ENCODE measurements around the gene NLRC5.

DNA sequence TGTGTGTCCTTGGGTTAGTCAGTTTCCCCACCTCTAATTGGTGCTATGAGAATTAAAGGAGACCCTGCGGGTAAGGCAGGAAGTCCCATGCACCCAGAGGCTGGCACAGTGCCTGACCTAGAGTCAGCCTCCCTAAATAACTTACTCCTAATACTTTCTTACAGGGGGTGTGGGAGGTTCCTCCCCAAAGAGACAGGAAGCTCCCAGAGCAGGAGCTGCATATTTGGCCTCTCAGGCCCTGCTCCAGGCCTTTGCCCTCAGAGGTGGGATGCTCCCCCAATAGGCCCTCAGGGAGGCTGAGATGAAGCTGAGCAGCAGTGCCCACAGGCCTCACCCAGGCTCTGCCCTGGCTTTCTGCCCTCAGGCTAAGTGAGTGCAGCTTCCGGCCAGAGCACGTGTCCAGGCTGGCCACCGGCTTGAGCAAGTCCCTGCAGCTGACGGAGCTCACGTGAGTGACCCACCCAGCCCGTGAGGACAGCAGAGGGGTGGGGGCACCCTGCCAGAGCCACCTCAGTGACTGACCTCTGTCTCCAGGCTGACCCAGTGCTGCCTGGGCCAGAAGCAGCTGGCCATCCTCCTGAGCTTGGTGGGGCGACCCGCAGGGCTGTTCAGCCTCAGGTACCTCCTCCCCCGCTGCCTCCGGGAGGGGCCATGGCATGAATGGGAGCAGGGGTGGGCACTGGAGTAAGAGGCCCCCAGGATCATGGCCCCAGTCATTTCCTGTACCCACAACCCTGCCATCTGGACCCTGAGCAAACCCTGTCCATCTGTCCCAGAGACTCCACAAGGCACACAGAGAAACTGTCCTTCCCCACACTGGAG is 71.9 kb downstream of the NLRC5 start:
- TF ChIP-seq, protein P1, sequence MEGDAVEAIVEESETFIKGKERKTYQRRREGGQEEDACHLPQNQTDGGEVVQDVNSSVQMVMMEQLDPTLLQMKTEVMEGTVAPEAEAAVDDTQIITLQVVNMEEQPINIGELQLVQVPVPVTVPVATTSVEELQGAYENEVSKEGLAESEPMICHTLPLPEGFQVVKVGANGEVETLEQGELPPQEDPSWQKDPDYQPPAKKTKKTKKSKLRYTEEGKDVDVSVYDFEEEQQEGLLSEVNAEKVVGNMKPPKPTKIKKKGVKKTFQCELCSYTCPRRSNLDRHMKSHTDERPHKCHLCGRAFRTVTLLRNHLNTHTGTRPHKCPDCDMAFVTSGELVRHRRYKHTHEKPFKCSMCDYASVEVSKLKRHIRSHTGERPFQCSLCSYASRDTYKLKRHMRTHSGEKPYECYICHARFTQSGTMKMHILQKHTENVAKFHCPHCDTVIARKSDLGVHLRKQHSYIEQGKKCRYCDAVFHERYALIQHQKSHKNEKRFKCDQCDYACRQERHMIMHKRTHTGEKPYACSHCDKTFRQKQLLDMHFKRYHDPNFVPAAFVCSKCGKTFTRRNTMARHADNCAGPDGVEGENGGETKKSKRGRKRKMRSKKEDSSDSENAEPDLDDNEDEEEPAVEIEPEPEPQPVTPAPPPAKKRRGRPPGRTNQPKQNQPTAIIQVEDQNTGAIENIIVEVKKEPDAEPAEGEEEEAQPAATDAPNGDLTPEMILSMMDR (IDR thresholded peaks at IDR 0.05) = no peak
- no peak for TF ChIP-seq POLR2A (IDR thresholded peaks at IDR 0.05)

Data from Peyer's patch (tissue), 4 donors.